ENCODE data around the gene RNF6.

The RNF6 gene

DNA sequence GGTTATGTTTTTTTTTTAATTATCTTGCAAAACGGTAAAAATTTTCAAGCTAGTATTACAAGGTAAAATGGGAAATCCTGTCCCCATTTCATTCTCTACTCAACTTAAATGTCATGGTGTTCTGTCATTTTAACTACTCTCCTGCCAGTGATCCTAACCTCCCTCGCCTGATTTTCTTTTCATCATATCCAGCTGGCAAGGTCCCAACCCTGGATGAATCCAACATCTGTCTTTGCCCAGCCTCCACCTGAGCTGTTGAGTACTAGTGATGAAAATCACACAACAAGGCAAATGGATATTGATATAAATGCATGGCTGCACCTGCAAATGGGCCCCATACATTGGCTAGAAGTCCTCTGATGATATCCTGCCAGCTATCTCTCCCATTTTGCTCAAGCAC, 24.9 kb upstream of the RNF6 start:
- H3K4me2 ChIP-seq (ENCODE audit: low read length), result no peak overlapping the region
- H3K4me1 ChIP-seq, result peaks cover 8% of the 10 kb centered on the region
- H3K4me3 ChIP-seq (ENCODE audit: low read depth, low read length), result no peak overlapping the region
- H3K9me3 ChIP-seq (ENCODE audit: control insufficient read depth, low read length), result no peaks in the 10 kb centered on the region
- peak overlapping the region; percentile 56 for H2AFZ ChIP-seq
- no peaks in the 10 kb centered on the region for H3K27me3 ChIP-seq (ENCODE audit: control insufficient read depth, insufficient read depth, low read length)
- H3K79me2 ChIP-seq, result no peaks in the 10 kb centered on the region
- no peaks in the 10 kb centered on the region for H3K36me3 ChIP-seq (ENCODE audit: control insufficient read depth, insufficient read depth, low read length)
- no peak overlapping the region for H3K9ac ChIP-seq
- TF ChIP-seq, protein P1, sequence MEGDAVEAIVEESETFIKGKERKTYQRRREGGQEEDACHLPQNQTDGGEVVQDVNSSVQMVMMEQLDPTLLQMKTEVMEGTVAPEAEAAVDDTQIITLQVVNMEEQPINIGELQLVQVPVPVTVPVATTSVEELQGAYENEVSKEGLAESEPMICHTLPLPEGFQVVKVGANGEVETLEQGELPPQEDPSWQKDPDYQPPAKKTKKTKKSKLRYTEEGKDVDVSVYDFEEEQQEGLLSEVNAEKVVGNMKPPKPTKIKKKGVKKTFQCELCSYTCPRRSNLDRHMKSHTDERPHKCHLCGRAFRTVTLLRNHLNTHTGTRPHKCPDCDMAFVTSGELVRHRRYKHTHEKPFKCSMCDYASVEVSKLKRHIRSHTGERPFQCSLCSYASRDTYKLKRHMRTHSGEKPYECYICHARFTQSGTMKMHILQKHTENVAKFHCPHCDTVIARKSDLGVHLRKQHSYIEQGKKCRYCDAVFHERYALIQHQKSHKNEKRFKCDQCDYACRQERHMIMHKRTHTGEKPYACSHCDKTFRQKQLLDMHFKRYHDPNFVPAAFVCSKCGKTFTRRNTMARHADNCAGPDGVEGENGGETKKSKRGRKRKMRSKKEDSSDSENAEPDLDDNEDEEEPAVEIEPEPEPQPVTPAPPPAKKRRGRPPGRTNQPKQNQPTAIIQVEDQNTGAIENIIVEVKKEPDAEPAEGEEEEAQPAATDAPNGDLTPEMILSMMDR (IDR thresholded peaks at IDR 0.05), result no peak
- H3K27ac ChIP-seq, result peak overlapping the region; percentile 77

- peak overlapping the region; percentile 77 for H3K27ac ChIP-seq
Observed at GRCh38 chr13:26246154-26246553, 24.0 kb upstream of the RNF6 start.

GRCh38 chr13:26236296-26236695, 14.2 kb upstream of the RNF6 start:
- no peak overlapping the region for H2AFZ ChIP-seq
- H3K4me3 ChIP-seq (ENCODE audit: low read depth, low read length), result no peak overlapping the region
- H3K27ac ChIP-seq, result no peak overlapping the region
- no peaks in the 10 kb centered on the region for H3K79me2 ChIP-seq
- TF ChIP-seq, protein P1 (IDR thresholded peaks at IDR 0.05), result no peak
- no peaks in the 10 kb centered on the region for H3K27me3 ChIP-seq (ENCODE audit: control insufficient read depth, insufficient read depth, low read length)
- no peaks in the 10 kb centered on the region for H3K9me3 ChIP-seq (ENCODE audit: control insufficient read depth, low read length)
- no peak overlapping the region for H3K9ac ChIP-seq
- no peak overlapping the region for H3K4me2 ChIP-seq (ENCODE audit: low read length)
- H3K36me3 ChIP-seq (ENCODE audit: control insufficient read depth, insufficient read depth, low read length), result no peaks in the 10 kb centered on the region
- no peaks in the 10 kb centered on the region for H3K4me1 ChIP-seq

More at GRCh38 chr13:26246154-26246553, 24.0 kb upstream of the RNF6 start:
- TF ChIP-seq, protein P1 (IDR thresholded peaks at IDR 0.05), result no peak
- no peaks in the 10 kb centered on the region for H3K79me2 ChIP-seq
- H3K4me2 ChIP-seq (ENCODE audit: low read length), result peak overlapping the region; percentile 12
- H3K36me3 ChIP-seq (ENCODE audit: control insufficient read depth, insufficient read depth, low read length), result no peaks in the 10 kb centered on the region
- H3K9me3 ChIP-seq (ENCODE audit: control insufficient read depth, low read length), result no peaks in the 10 kb centered on the region
- H2AFZ ChIP-seq, result peak overlapping the region; percentile 58
- H3K4me3 ChIP-seq (ENCODE audit: low read depth, low read length), result peak overlapping the region; percentile 0
- peaks cover 8% of the 10 kb centered on the region for H3K4me1 ChIP-seq
- no peak overlapping the region for H3K9ac ChIP-seq
- H3K27me3 ChIP-seq (ENCODE audit: control insufficient read depth, insufficient read depth, low read length), result no peaks in the 10 kb centered on the region

DNA sequence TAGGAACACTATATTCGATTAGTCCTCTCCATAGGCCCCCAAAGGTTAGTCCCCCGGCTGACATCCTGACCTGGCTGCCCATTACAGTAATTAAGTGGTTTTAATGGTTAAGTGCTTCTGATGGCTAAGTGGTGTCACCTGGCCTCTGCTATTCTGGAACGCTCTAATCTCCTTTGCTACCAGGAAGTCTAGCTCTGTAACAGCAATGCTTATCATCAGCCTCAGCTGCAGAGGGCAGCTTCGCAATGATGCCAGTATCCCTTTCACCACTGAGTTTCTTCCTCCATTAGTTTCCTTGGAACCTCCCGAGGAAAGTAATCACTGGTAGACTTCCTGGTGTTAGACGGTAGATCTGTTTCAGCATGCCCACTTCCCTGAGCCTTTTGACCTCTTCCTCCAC, 8.6 kb upstream of the RNF6 start:
- Histone ChIP-seq H3K4me3 (ENCODE audit: low read depth, low read length) (no peak overlapping the region), H3K9ac (no peak overlapping the region)
- TF ChIP-seq, protein P1 (IDR thresholded peaks at IDR 0.05), result no peak

DNA sequence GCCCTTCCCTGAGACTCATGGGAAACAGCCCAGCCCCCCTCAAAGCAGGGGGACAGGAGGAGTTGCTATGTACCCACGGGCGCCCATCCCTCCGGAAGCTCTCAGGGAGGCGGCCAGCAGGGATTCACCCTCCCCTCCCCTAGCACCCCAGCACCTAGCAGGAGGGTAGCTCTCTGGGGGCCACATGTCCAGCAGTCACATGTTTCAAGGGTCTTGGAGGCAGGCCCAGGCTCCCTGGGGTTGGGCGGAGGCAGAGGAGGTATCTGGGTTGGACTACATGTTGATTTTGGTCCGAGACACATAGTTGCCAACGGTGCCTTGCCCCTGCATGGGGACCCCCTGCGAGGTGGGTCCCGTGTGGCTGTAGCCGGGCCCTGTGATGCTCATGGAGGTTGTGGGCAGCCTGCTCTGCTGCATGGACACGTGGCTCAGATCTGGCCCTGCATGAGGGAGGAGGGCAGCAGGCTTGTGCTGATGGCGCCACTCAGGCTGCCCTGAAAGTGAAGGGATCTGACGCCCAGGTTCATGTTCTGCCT, 7.0 kb upstream of the RNF6 start:
- Histone ChIP-seq H2AFZ (no peak overlapping the region), H3K36me3 (ENCODE audit: control insufficient read depth, insufficient read depth, low read length) (no peaks in the 10 kb centered on the region), H3K4me3 (ENCODE audit: low read depth, low read length) (no peak overlapping the region), H3K4me2 (ENCODE audit: low read length) (no peak overlapping the region), H3K79me2 (no peaks in the 10 kb centered on the region), H3K27me3 (ENCODE audit: control insufficient read depth, insufficient read depth, low read length) (no peaks in the 10 kb centered on the region), H3K27ac (no peak overlapping the region), H3K9me3 (ENCODE audit: control insufficient read depth, low read length) (no peaks in the 10 kb centered on the region), H3K4me1 (no peaks in the 10 kb centered on the region), H3K9ac (no peak overlapping the region)
- TF ChIP-seq, protein P1 (IDR thresholded peaks at IDR 0.05), result no peak

More for the DNA sequence above, 8.6 kb upstream of the RNF6 start:
- H2AFZ ChIP-seq, result no peak overlapping the region
- no peaks in the 10 kb centered on the region for H3K36me3 ChIP-seq (ENCODE audit: control insufficient read depth, insufficient read depth, low read length)
- H3K27me3 ChIP-seq (ENCODE audit: control insufficient read depth, insufficient read depth, low read length), result no peaks in the 10 kb centered on the region
- H3K79me2 ChIP-seq, result no peaks in the 10 kb centered on the region
- no peak overlapping the region for H3K4me2 ChIP-seq (ENCODE audit: low read length)
- H3K9me3 ChIP-seq (ENCODE audit: control insufficient read depth, low read length), result no peaks in the 10 kb centered on the region
- H3K27ac ChIP-seq, result no peak overlapping the region
- H3K4me1 ChIP-seq, result no peaks in the 10 kb centered on the region
